Suprapubic skin (tissue), 4 donors: ENCODE results near the gene SPATA6. TPM values are rescaled to one million over a fixed set of nuclear protein-coding genes. Genes with fewer than 3 reads are reported as not detected.
"Not testable (repeated sequence)": the region's sequence is repeated elsewhere in the genome, so short reads cannot be mapped to it uniquely, and the experiment has no call there.

ENCODE experiments used
- DNase-seq, 2 donors: peaks; one replicate each; pipeline ENCODE4 v3.0.0-alpha.2; 2019; ENCODE audit warnings: low spot score in 2 of 2
- H3K27ac ChIP-seq: fragments of 200-600 bp; sonication (generic); one replicate; pipeline ENCODE4 v1.5.1; 2019
- H3K27me3 ChIP-seq: fragments of 200-600 bp; sonication (generic); one replicate; pipeline ENCODE4 v1.5.1; 2019
- H3K36me3 ChIP-seq: fragments of 200-600 bp; sonication (generic); one replicate; pipeline ENCODE4 v1.5.1; 2019
- H3K4me1 ChIP-seq: fragments of 200-600 bp; sonication (generic); one replicate; pipeline ENCODE4 v1.5.1; 2019
- H3K4me3 ChIP-seq: fragments of 200-600 bp; sonication (generic); one replicate; pipeline ENCODE4 v1.5.1; 2019; ENCODE audit warnings: mild to moderate bottlenecking
- H3K9me3 ChIP-seq: fragments of 200-600 bp; sonication (generic); one replicate; pipeline ENCODE4 v1.5.1; 2019
- EP300 ChIP-seq: sonication (generic); formaldehyde crosslinking; IDR thresholded peaks from one replicate; pipeline ENCODE4 v1.6.1; 2017; ENCODE audit warnings: antibody characterized with exemption
- POLR2A ChIP-seq, 2 donors: fragments of 450-650 bp; IDR thresholded peaks; one replicate each; pipeline ENCODE4 v1.6.1; 2017; ENCODE audit warnings: antibody characterized with exemption in 2 of 2, mild to moderate bottlenecking in 2 of 2, moderate library complexity in 2 of 2
- POLR2AphosphoS5 ChIP-seq, 3 donors: sonication (generic); formaldehyde crosslinking; IDR thresholded peaks; one replicate each; pipeline ENCODE4 v1.6.1; 2017; ENCODE audit warnings: antibody characterized with exemption in 3 of 3
- WGBS: methylation state at CpG from one replicate; pipeline ENCODE4 v1.1.5; 2018; 5-methylcytosine and 5-hydroxymethylcytosine counted together
- total RNA-seq, 4 donors: library from RNA; depleted of rRNA; stranded (reverse); fragments of >200 nt; gene quantifications; one replicate each; pipeline ENCODE4 v1.1.0, GENCODE V29; 2016
- TF ChIP-seq, protein P1 (sequence below), 2 donors: fragments of 200-600 bp in 1 of 2; fragments of 450-650 bp in 1 of 2; sonication (generic) in 1 of 2; IDR thresholded peaks; one replicate each; pipeline ENCODE4 v1.5.1; 2016 to 2019; ENCODE audit warnings: antibody characterized with exemption in 2 of 2, mild to moderate bottlenecking in 1 of 2, moderate library complexity in 1 of 2

The SPATA6 gene
- total RNA-seq, 4 donors from 2014 or later, result 7.0 to 44.2 (median 10.8) TPM

DNA sequence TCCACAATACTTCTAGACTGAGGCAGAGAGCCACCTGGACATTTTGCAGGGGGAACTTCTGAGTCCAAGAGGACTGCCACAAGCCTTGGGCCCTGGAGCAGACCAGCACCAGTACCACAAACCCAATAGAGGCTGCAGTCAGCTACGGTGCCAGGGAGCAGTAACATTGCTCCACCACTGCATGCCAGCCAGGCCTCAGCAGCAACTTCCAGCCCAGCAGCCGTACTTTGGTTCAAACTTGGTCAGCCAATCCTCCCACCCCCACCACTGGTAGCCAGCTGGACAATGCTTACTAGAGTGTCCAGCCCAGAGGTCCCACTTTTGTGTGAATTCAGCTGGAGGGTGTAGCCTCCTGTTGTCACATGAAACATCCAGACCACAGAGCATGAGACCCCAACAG, 142.1 kb downstream of the SPATA6 start:
- H3K27ac ChIP-seq, result no peak overlapping the region
- no peaks in the 10 kb centered on the region for H3K4me1 ChIP-seq
- peaks cover 7% of the 10 kb centered on the region for H3K9me3 ChIP-seq
- H3K36me3 ChIP-seq, result peaks cover 33% of the 10 kb centered on the region
- TF ChIP-seq POLR2AphosphoS5 (IDR thresholded peaks at IDR 0.05), result no peak
- no peak for TF ChIP-seq EP300
- TF ChIP-seq, protein P1, sequence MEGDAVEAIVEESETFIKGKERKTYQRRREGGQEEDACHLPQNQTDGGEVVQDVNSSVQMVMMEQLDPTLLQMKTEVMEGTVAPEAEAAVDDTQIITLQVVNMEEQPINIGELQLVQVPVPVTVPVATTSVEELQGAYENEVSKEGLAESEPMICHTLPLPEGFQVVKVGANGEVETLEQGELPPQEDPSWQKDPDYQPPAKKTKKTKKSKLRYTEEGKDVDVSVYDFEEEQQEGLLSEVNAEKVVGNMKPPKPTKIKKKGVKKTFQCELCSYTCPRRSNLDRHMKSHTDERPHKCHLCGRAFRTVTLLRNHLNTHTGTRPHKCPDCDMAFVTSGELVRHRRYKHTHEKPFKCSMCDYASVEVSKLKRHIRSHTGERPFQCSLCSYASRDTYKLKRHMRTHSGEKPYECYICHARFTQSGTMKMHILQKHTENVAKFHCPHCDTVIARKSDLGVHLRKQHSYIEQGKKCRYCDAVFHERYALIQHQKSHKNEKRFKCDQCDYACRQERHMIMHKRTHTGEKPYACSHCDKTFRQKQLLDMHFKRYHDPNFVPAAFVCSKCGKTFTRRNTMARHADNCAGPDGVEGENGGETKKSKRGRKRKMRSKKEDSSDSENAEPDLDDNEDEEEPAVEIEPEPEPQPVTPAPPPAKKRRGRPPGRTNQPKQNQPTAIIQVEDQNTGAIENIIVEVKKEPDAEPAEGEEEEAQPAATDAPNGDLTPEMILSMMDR (IDR thresholded peaks at IDR 0.05), result no peak
- TF ChIP-seq POLR2A (IDR thresholded peaks at IDR 0.05), result no peak
- WGBS, result 100% methylated on average over 1 of the region's 2 CpGs
- H3K27me3 ChIP-seq, result no peaks in the 10 kb centered on the region
- no peak overlapping the region for H3K4me3 ChIP-seq
- no peak for DNase-seq

DNA sequence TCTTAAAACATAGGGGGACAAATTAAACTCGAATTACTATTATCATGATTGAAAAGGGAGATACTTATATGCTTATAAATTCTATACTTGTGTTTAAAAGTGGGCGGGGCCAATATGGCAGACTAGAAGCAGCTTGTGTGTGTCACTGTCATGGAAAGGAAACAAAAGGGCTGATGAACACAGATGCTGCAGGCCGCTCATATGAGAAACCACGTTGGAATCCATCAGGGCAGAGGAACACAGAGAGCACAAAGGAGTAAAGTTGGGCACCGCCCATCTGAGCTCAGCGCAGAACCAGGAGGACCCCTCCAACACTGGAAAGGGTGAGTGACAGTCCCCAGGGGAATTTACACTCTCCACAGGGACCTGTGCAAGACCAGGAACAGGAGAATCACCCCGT, 142.5 kb downstream of the SPATA6 start:
- H3K4me3 ChIP-seq, result no peak overlapping the region
- no peak for TF ChIP-seq EP300
- no peak for TF ChIP-seq POLR2A (IDR thresholded peaks at IDR 0.05)
- no peak for TF ChIP-seq POLR2AphosphoS5 (IDR thresholded peaks at IDR 0.05)
- TF ChIP-seq, protein P1 (IDR thresholded peaks at IDR 0.05), result no peak
- no peaks in the 10 kb centered on the region for H3K27me3 ChIP-seq
- WGBS, result 79% methylated on average over 7 of the region's 7 CpGs
- peaks cover 34% of the 10 kb centered on the region for H3K36me3 ChIP-seq
- no peak overlapping the region for H3K27ac ChIP-seq
- H3K9me3 ChIP-seq, result peaks cover 10% of the 10 kb centered on the region
- no peak for DNase-seq
- no peaks in the 10 kb centered on the region for H3K4me1 ChIP-seq

DNA sequence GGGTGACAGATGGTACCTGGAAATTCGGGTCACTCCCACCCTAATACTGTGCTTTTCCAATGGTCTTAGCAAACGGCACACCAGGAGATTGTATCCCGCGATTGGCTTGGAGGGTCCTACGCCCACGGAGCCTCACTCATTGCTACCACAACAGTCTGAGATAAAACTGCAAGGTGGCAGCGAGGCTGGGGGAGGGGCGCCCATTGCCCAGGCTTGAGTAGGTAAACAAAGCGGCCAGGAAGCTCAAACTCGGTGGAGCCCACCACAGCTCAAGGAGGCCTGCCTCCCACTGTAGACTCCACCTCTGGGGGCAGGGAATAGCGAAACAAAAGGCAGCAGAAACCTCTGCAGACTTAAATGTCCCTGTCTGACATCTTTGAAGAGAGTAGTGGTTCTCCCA, 160.2 kb downstream of the SPATA6 start:
- DNase-seq, H3K27me3 ChIP-seq: not testable (repeated sequence)
- WGBS, result 94% methylated on average over 11 of the region's 11 CpGs

DNA sequence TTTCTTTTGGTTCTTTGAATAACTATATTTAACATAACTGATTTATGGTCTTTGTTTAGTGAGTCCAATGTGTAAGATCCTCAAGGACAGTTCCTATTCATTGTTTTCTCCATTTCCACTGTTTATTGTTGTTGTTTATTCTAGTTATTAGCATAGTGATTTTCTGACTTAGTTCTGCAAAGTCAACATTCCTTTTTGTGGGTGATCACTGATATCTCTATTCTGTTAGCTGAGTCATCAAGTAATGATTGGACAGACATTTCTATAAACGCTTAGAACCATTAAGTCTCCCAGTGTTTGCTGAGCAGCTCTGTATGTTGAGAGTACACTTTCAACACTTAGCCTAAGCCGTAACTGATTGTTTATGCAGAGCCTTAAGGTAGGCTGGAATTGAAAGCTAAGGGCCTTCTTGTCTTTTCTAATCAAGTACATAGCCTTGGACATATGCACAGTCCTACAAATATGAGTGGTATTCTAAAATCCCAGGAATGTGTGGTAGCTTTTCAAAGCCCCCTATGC, 162.4 kb downstream of the SPATA6 start:
- no peak for DNase-seq
- TF ChIP-seq POLR2A (IDR thresholded peaks at IDR 0.05) (no peak), EP300 (no peak), POLR2AphosphoS5 (IDR thresholded peaks at IDR 0.05) (no peak)
- TF ChIP-seq, protein P1 (IDR thresholded peaks at IDR 0.05), result no peak
- Histone ChIP-seq H3K27me3 (no peaks in the 10 kb centered on the region), H3K27ac (no peak overlapping the region), H3K36me3 (peaks cover 11% of the 10 kb centered on the region), H3K4me3 (no peak overlapping the region), H3K9me3 (peaks cover 8% of the 10 kb centered on the region), H3K4me1 (no peaks in the 10 kb centered on the region)
- WGBS, result 96% methylated on average over 2 of the region's 2 CpGs

More for the DNA sequence above, 160.2 kb downstream of the SPATA6 start:
- not testable (repeated sequence) for H3K27ac ChIP-seq, H3K36me3 ChIP-seq, H3K4me3 ChIP-seq, H3K4me1 ChIP-seq
- H3K9me3 ChIP-seq, result peaks cover 15% of the 10 kb centered on the region

DNA sequence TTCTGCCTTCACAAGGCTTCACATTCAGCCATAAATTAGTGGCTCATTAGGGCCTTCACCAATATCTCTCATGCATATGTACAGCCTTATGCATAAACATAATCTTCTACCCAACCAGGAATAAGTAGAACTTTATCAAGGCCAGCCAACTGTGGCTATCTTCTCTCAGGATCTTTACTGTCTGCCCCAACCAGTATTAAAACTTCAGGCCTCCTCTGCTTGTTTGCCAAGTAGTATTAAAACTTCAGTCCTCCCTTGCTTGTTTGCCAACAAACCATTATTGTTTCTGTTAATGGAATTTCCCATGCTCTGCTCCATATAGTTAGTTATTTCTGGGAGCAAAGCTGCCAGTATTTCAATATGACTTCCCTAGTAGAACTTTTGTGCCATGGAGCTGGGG, 169.4 kb downstream of the SPATA6 start:
- no peaks in the 10 kb centered on the region for H3K27me3 ChIP-seq
- H3K27ac ChIP-seq, result no peak overlapping the region
- H3K9me3 ChIP-seq, result no peaks in the 10 kb centered on the region
- TF ChIP-seq POLR2A (IDR thresholded peaks at IDR 0.05) (no peak), POLR2AphosphoS5 (IDR thresholded peaks at IDR 0.05) (no peak), EP300 (no peak)
- TF ChIP-seq, protein P1 (IDR thresholded peaks at IDR 0.05), result no peak
- H3K36me3 ChIP-seq, result peaks cover 13% of the 10 kb centered on the region
- no peaks in the 10 kb centered on the region for H3K4me1 ChIP-seq
- H3K4me3 ChIP-seq, result no peak overlapping the region
- DNase-seq, result no peak

DNA sequence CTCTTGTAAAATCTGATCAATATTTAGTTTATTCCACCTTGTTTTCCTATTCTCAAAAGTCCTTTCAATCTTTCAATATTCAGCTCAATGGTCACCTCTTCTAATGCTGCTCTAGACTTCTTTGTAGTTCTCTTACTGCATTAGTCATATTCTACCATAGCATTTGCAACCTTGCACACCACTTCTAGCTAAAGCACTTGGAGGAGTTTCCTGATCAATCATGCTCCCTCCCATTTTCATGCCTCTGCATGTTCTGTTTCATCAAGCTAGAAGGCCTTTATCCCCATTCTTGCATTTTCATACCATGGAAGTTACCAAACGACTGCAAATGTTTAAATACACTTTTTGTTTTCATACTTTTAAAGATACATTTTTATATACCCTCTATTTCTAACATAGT, 177.3 kb downstream of the SPATA6 start:
- no peak for TF ChIP-seq POLR2A (IDR thresholded peaks at IDR 0.05)
- TF ChIP-seq EP300, result no peak
- TF ChIP-seq, protein P1 (IDR thresholded peaks at IDR 0.05), result no peak
- no peak for TF ChIP-seq POLR2AphosphoS5 (IDR thresholded peaks at IDR 0.05)
- Histone ChIP-seq H3K27me3 (no peaks in the 10 kb centered on the region), H3K9me3 (no peaks in the 10 kb centered on the region), H3K36me3 (no peaks in the 10 kb centered on the region), H3K27ac (no peak overlapping the region), H3K4me1 (no peaks in the 10 kb centered on the region), H3K4me3 (no peak overlapping the region)
- DNase-seq, result no peak
- 45% methylated on average over 1 of the region's 1 CpG for WGBS

DNA sequence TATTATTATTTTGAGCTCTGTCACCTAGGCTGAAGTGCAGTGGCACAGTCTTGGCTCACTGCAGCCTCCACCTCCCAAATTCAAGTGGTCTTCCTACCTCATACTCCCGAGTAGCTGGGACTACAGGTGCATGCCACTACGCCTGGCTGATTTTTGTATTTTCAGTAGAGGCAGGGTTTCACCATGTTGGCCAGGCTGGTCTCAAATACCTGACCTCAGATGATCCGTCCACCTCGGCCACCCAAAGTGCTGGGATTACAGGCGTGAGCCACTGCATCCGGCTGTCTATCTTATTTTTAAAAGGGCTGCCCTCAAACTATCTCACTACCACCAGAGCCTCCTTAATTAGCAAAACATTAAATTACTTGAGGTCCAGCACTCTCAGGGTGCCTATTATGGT, 177.9 kb downstream of the SPATA6 start:
- H3K27ac ChIP-seq, DNase-seq, H3K9me3 ChIP-seq, H3K4me1 ChIP-seq, H3K27me3 ChIP-seq, H3K36me3 ChIP-seq, H3K4me3 ChIP-seq: not testable (repeated sequence)
- WGBS, result 96% methylated on average over 6 of the region's 6 CpGs
